MM.1S (cell line): Measurements from ENCODE around the gene FAM20C.
"Not testable (repeated sequence)": the region's sequence is repeated elsewhere in the genome, so short reads cannot be mapped to it uniquely, and the experiment has no call there.

Experiments used
- DNase-seq: peaks from one replicate; pipeline ENCODE4 v3.0.0-alpha.2; 2015
- H2AFZ ChIP-seq: fragments of 300-600 bp; sonication (generic); 2 replicates; pipeline ENCODE4 v1.6.0; 2016; ENCODE audit warnings: antibody characterized with exemption, low read length
- H3F3A ChIP-seq: fragments of 300-600 bp; sonication (generic); 2 replicates; pipeline ENCODE4 v1.6.1; 2016; ENCODE audit warnings: mild to moderate bottlenecking, antibody characterized with exemption, low read length, moderate library complexity, mixed read lengths; ENCODE audit not compliant: insufficient read depth
- H3K27ac ChIP-seq: fragments of 300-600 bp; sonication (generic); 2 replicates; pipeline ENCODE4 v1.5.1; 2016; ENCODE audit warnings: mild to moderate bottlenecking, low read length
- H3K27me3 ChIP-seq: fragments of 300-600 bp; sonication (generic); replicated peaks from 2 replicates; pipeline ENCODE4 v1.6.0; 2016; ENCODE audit warnings: low read length; ENCODE audit not compliant: insufficient read depth
- H3K36me3 ChIP-seq: fragments of 300-600 bp; sonication (generic); replicated peaks from 2 replicates; pipeline ENCODE4 v1.6.1; 2016; ENCODE audit warnings: mild to moderate bottlenecking, low read length, mixed read lengths; ENCODE audit not compliant: insufficient read depth
- H3K4me1 ChIP-seq: fragments of 300-600 bp; sonication (generic); 2 replicates; pipeline ENCODE4 v1.6.1; 2016; ENCODE audit warnings: low read length, mixed read lengths
- H3K4me2 ChIP-seq: fragments of 300-600 bp; sonication (generic); 2 replicates; pipeline ENCODE4 v1.6.0; 2016; ENCODE audit warnings: low read depth, low read length
- H3K4me3 ChIP-seq: fragments of 300-600 bp; sonication (generic); 2 replicates; pipeline ENCODE4 v1.5.1; 2016; ENCODE audit warnings: low read length, mixed read lengths
- H3K79me2 ChIP-seq: fragments of 300-600 bp; sonication (generic); 2 replicates; pipeline ENCODE4 v1.6.1; 2016; ENCODE audit warnings: mixed run types, low read length, mixed read lengths
- H3K9ac ChIP-seq: fragments of 300-600 bp; sonication (generic); 2 replicates; pipeline ENCODE4 v1.6.1; 2016; ENCODE audit warnings: low read length, mixed read lengths
- H3K9me2 ChIP-seq: fragments of 300-600 bp; sonication (generic); replicated peaks from 2 replicates; pipeline ENCODE4 v1.6.1; 2016; ENCODE audit warnings: mild to moderate bottlenecking, low read length, mixed read lengths; ENCODE audit not compliant: insufficient read depth
- H3K9me3 ChIP-seq: fragments of 300-600 bp; sonication (generic); replicated peaks from 2 replicates; pipeline ENCODE4 v1.6.1; 2016; ENCODE audit warnings: mild to moderate bottlenecking, low read length, mixed read lengths; ENCODE audit not compliant: insufficient read depth
- H4K20me1 ChIP-seq: fragments of 300-600 bp; sonication (generic); 2 replicates; pipeline ENCODE4 v1.6.1; 2016; ENCODE audit warnings: mild to moderate bottlenecking, low read length, moderate library complexity, mixed read lengths; ENCODE audit not compliant: insufficient read depth
- CTCF ChIP-seq: fragments of 300-600 bp; sonication (generic); IDR thresholded peaks from 2 replicates; pipeline ENCODE4 v1.5.1; 2016; ENCODE audit warnings: antibody characterized with exemption, low read length, mixed read lengths
- EZH2 ChIP-seq: fragments of 300-600 bp; sonication (generic); optimal IDR thresholded peaks from 2 replicates; pipeline ENCODE3; 2017; ENCODE audit warnings: low read depth, mild to moderate bottlenecking, antibody characterized with exemption, low read length, mixed read lengths
- EZH2phosphoT487 ChIP-seq: fragments of 300-600 bp; sonication (generic); IDR thresholded peaks from 2 replicates; pipeline ENCODE4 v1.6.1; 2018; ENCODE audit warnings: antibody characterized with exemption, low read length

The FAM20C gene

GRCh38 chr7:240146-240676, 47.8 kb downstream of the FAM20C start:
- Histone ChIP-seq H3F3A (no peaks in the 10 kb centered on the region), H4K20me1 (no peaks in the 10 kb centered on the region), H3K9me3 (no peaks in the 10 kb centered on the region), H3K27me3 (no peaks in the 10 kb centered on the region), H2AFZ (no peak overlapping the region), H3K9me2 (no peaks in the 10 kb centered on the region), H3K4me1 (no peaks in the 10 kb centered on the region), H3K36me3 (no peaks in the 10 kb centered on the region), H3K9ac (no peak overlapping the region), H3K27ac (no peak overlapping the region), H3K4me2 (no peak overlapping the region), H3K4me3 (no peak overlapping the region), H3K79me2 (no peaks in the 10 kb centered on the region)
- TF ChIP-seq EZH2: no peak
- no peak for TF ChIP-seq CTCF
- no peak for TF ChIP-seq EZH2phosphoT487
- DNase-seq: no peak

GRCh38 chr7:240887-241421, 48.6 kb downstream of the FAM20C start:
- no peak for DNase-seq
- Histone ChIP-seq H3K4me3 (no peak overlapping the region), H3K27me3 (no peaks in the 10 kb centered on the region), H3K27ac (no peak overlapping the region), H3K4me1 (no peaks in the 10 kb centered on the region), H3K79me2 (no peaks in the 10 kb centered on the region), H3F3A (no peaks in the 10 kb centered on the region), H2AFZ (no peak overlapping the region), H3K4me2 (no peak overlapping the region), H4K20me1 (no peaks in the 10 kb centered on the region), H3K9me3 (no peaks in the 10 kb centered on the region), H3K36me3 (no peaks in the 10 kb centered on the region), H3K9me2 (no peaks in the 10 kb centered on the region), H3K9ac (no peak overlapping the region)
- TF ChIP-seq EZH2phosphoT487 (no peak), EZH2 (no peak), CTCF (no peak)

GRCh38 chr7:241513-241912, 49.1 kb downstream of the FAM20C start:
- H3K9me3 ChIP-seq: no peaks in the 10 kb centered on the region
- no peaks in the 10 kb centered on the region for H3K9me2 ChIP-seq
- no peak overlapping the region for H3K9ac ChIP-seq
- no peak for DNase-seq
- H3F3A ChIP-seq: no peaks in the 10 kb centered on the region
- H3K27ac ChIP-seq: no peak overlapping the region
- H4K20me1 ChIP-seq: no peaks in the 10 kb centered on the region
- no peak overlapping the region for H3K4me2 ChIP-seq
- H2AFZ ChIP-seq: no peak overlapping the region
- H3K36me3 ChIP-seq: no peaks in the 10 kb centered on the region
- no peak for TF ChIP-seq CTCF
- no peak for TF ChIP-seq EZH2phosphoT487
- no peak for TF ChIP-seq EZH2
- H3K79me2 ChIP-seq: no peaks in the 10 kb centered on the region
- no peaks in the 10 kb centered on the region for H3K27me3 ChIP-seq
- no peaks in the 10 kb centered on the region for H3K4me1 ChIP-seq
- no peak overlapping the region for H3K4me3 ChIP-seq

GRCh38 chr7:242826-243579, 50.6 kb downstream of the FAM20C start:
- not testable (repeated sequence) for H3K9me2 ChIP-seq, H3K4me1 ChIP-seq, H4K20me1 ChIP-seq, H3K27ac ChIP-seq, DNase-seq, H3K4me2 ChIP-seq, H3K36me3 ChIP-seq, H3F3A ChIP-seq, H3K9ac ChIP-seq, H2AFZ ChIP-seq, H3K4me3 ChIP-seq, H3K27me3 ChIP-seq, H3K9me3 ChIP-seq, H3K79me2 ChIP-seq

- H2AFZ ChIP-seq, H3K27me3 ChIP-seq, H3K9me2 ChIP-seq, H3K36me3 ChIP-seq, H3F3A ChIP-seq, H3K79me2 ChIP-seq, H3K4me2 ChIP-seq, H3K9ac ChIP-seq, H3K27ac ChIP-seq, DNase-seq, H3K4me3 ChIP-seq, H3K9me3 ChIP-seq, H4K20me1 ChIP-seq, H3K4me1 ChIP-seq: not testable (repeated sequence)
Measured at GRCh38 chr7:243580-243978, 51.2 kb downstream of the FAM20C start.
